GM21381 (cell line): ENCODE measurements around the gene TSPO2.

Experiments used
- ATAC-seq: cut with Tn5 transposase; IDR thresholded peaks from one replicate; pipeline ENCODE4 v1.9.1; 2021; ENCODE audit warnings: mild to moderate bottlenecking, moderate library complexity; ENCODE audit not compliant: unreplicated experiment

TSPO2 gene

GRCh38 chr6:41049955-41050354 lies 7.7 kb downstream of the TSPO2 start:
- ATAC-seq: no peak

- no peak for ATAC-seq
These were observed 8.3 kb downstream of the TSPO2 start for GRCh38 chr6:41050536-41050935.

DNA sequence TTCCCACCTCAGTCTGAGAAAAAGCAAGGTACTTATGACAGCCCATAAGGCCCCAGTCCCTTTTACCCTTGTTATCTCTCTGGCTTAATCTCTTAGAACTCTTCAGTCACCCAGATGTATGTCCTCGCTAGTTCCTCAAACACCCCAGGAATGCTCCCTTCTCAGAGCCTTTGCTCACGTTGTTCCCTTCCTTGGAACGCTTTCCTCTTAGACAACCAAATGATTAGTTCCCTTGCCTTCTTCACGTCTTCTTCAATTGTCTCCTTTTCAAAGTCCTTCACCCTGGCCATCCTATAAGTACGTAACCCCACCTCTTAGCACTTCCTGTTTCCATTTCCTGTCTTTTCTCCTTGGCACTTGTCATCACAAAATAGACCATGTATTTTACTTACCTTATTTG lies 9.6 kb downstream of the TSPO2 start:
- ATAC-seq: no peak

- no peak for ATAC-seq
These were observed 10.8 kb downstream of the TSPO2 start, which contains the start of gene APOBEC2 for GRCh38 chr6:41053041-41053440. TSS of gene APOBEC2 (plus strand) at chr6:41053202. CDS start at chr6:41053348, 146 bp downstream.

DNA sequence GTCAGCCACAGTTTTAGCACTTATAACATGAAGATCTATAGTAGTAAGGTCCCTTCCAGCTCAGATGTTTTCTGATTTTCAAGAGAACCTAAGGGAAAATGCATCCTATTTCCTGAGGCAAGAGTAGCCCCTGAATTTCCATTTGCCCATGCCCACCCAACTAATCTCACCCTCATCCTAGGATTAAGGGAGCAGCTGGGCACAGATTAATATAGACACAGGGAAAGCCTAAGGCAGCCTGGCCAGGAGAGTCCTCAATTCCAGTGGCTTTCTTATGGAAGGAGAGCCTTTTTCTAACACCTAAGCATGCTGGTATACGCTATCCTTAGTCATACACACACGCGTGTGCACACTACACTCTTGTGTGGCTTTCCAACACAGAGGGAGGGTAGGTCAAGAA lies 12.2 kb downstream of the TSPO2 start:
- no peak for ATAC-seq

- no peak for ATAC-seq
These were observed 12.9 kb downstream of the TSPO2 start for GRCh38 chr6:41055149-41055548.

DNA sequence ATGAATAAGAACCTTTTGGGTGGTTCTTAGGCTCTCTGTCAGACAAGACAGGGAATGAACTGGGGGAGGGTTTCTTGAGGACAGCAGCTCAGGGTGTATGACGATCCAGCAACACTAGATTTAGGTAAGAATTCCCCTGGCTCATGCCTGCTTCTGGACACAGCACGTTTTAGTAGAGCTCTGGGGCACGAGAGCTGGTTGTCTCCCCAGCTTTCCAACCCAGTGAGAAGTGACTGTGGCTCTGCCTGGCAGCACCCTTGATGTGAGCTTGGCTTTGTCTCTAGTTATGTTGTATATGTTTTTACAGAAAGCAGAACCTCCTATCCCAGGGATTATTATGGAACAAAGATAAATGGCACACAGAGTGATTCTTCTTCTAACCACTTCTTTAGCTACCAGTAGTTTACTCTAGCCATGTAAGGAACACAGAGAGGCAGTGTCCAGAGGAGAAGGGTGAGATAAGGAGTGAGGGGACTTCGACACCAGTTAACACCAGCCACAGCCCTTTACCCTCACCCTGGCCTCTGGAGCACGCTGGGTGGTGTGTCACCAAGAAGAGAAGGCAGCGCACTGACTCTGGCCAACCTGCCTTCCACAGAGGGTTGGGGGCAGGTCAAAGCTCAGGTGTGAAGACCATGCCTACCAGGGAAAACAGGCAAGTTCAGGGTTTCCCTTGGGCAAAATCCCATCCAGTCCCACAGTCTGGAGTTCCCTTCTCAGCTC lies 14.7 kb downstream of the TSPO2 start:
- ATAC-seq: no peak

- no peak for ATAC-seq
These were observed 16.5 kb downstream of the TSPO2 start for GRCh38 chr6:41058783-41059181.

GRCh38 chr6:41059556-41059955 lies 17.3 kb downstream of the TSPO2 start:
- no peak for ATAC-seq

DNA sequence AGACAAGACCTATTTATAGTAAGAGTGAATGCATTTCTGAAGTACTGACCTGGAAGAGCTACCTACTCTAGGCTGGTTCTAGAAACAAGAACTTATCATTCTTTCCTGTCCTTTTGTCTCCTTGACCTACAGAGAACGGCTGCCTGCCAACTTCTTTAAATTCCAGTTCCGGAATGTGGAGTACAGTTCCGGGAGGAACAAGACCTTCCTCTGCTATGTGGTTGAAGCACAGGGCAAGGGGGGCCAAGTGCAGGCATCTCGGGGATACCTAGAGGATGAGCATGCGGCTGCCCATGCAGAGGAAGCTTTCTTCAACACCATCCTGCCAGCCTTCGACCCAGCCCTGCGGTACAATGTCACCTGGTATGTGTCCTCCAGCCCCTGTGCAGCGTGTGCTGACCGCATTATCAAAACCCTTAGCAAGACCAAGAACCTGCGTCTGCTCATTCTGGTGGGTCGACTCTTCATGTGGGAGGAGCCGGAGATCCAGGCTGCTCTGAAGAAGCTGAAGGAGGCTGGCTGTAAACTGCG lies 19.0 kb downstream of the TSPO2 start:
- ATAC-seq: no peak

- ATAC-seq: no peak
These were observed 19.8 kb downstream of the TSPO2 start for GRCh38 chr6:41062056-41062455.

- no peak for ATAC-seq
These were observed 21.6 kb downstream of the TSPO2 start for GRCh38 chr6:41063884-41064285.

DNA sequence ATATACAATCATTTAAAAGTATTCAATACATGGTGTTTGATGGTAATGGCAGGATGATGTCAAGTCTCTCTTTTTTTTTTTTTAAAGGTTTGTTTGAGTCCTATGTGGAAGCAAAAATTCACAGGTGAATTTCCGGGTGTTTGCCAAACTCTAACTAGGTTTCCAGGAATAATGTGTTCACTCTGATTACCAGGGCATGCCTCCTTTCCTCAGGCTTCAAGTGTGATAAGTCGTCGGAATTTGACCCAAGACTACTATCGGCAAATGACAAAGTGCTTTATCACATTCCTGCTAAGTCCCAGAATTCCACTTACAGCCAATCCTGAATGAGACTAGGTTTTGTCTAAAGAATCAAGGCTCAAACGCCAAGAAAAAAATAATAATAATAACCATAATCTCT lies 22.6 kb downstream of the TSPO2 start:
- ATAC-seq: no peak

DNA sequence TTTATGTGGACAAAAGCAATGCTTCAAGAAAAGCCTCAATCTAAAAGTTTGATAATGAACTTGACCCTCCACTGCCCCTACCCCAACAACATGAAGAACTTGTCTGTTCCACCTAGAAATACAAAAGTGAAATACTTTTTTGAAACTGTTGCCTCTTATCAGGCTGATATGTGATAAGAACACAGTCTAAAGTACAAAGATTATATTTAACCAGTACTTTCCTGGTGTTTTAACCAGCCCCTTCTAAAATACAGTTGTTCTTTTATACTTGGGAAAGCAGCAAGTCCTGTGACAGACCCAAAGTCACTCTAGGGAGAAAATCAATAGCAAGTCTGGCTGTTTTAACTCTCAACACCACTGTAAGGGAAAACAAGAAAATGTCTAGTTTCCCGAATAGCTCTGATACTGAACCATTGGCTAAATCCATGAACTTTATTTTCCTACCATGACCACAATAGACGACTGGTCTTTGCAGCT lies 23.3 kb downstream of the TSPO2 start:
- ATAC-seq: no peak

- no peak for ATAC-seq
These were observed 24.6 kb downstream of the TSPO2 start for GRCh38 chr6:41066867-41067304.

DNA sequence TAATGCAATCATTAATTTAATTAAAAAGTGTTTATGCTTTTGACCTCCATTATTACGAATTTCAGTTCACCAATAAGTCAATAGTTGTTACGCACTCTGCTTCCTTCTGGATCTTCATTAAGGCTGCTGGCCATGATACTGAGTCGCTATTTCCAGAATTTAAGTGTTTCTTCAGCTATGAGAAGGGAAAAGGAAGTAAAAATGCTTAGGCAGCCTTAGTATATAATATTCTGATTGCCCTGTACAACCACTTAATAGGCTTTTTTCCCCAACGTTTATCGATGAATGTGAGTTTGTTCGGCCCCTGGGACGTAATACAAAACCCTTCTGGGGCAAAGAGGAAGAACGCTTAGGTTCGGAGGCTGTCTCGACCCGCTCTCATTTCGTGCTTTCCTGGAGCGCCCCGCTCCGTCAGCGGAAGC lies 29.2 kb downstream of the TSPO2 start:
- no peak for ATAC-seq

DNA sequence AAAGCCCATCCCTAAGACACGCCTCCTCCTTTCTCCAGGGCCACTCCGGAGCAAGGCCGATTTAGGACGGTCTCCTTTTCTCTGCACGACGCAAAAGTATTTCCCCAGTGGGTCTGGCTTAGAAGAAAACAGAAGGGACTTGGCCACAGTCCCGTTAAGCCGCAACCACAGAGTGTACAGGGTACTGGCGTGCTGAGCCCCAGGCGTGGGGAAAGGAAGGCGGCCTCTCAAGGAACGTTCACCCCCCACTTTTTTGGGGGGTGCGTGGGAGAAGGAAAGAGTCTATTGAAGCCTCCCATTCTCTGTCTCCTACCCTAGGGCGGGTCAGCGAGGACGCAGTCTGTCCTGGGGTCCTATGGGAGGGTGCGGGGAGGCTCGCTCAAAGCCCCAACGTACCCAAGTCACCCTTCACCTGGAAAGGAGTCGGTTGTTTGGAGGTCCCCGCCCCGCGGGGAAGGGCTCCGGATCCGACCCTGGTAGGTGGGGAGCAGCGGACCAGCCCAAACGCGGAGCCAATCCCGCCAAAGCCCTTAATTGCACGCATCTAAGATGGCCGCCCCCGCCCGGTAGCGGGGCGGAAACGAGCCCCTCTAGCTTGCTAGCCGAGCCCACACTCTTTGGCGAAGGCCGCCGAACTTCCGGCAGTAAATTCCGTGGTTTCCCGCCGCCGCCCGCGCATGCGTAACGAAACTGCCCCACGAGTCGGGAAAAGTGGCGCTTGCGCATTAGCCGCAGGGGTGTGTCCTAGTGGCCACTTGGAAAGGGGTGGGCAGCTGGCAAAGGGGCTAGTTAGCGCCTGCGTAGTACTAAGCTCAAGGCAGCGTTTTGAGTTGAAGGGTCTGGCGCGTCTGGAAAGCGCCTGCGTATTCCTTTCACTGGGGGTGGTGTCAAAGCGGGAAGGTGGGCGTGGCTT lies 29.9 kb downstream of the TSPO2 start, which contains the start of gene OARD1:
Gene OARD1, minus strand, starts transcription at position 434 of the 913 bp plus-strand sequence. CDS start 722 bp downstream, outside the sequence.
- ATAC-seq: peak; percentile 60

GRCh38 chr6:41072836-41073202 lies 30.6 kb downstream of the TSPO2 start, which contains the start of gene NFYA:
TSS of gene NFYA (plus strand) at chr6:41072974. CDS start at chr6:41079090, 6,116 bp downstream.
- ATAC-seq: peak; percentile 56

DNA sequence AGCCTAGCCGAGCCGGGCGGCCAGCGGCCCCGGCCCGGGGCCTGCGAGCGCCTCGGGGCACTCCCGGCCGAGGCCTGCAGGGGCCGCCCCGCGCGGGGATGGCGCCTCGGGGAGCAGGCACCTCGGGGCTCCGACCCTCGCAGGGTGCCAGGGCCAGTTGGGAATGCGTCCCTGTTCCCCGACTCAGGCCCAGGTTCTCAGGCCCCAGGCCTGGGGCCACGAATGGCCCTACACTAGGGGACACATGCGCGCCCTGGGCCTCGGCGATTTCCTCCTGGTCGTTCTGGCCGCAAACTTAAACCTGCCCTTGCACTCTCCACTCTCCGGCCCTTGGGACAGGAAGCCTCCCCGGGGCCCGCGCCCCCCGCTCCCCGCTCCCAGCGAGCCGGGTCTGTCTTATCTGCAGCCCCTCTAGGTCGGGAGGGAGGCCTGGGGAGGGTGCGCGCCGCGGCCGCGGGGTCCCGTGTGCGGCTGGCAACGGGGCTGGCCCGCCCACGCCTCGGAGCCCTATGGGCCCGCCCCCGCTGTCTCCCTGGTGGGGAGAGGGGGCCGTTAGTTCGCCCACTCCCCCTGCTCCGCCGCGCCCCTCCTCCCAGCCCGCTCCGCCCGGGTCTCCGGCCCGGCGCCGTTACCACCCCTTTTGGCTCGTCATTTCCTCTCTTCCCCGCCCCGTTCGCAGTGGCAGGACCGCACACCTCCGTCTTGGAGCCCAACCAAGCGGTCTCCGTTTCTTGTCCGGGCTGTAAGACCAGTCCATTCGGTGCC lies 31.1 kb downstream of the TSPO2 start:
- peak; percentile 25 for ATAC-seq

DNA sequence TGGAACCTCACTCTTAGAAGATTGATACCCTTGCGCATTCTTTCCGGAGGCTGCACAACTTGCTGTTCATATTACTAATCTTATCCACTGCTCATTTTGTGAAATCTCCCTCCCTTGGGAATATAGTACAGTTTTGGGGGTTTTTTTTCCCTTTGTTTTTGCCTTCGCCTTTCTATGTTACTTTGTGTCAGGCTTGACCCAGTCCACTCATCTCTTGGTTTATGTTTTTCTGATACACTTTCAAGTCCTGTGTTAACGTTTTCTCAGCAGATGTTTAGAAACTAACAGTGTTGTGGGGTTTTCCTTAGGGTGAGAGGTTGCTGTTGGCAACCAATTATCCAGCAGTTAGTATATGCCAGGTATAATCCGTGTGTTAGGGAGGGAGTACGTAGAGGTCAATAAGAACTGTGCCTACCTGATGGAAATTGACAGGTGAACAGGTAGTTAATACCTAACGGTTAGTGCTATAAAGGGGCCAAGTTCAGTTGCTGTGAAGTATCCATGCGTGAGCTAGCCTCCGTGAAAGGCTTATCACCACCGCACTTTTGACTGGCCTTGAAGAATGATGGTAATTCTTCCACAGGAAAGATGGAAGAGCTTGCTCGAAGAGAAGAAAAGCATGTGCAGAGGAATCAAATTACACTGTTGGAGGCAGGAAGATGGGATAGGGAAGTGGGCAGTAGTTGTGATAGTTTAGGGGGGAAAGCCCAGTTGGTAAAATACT lies 31.9 kb downstream of the TSPO2 start:
- no peak for ATAC-seq
